GM12801 (cell line): ENCODE data around the gene TOR1A.

Experiments
- TF ChIP-seq, protein P1 (sequence below): IDR thresholded peaks from one replicate; pipeline ENCODE4 v1.5.1; 2011; ENCODE audit warnings: control low read depth; ENCODE audit not compliant: insufficient read length; ENCODE audit errors: extremely low read depth

TOR1A gene

DNA sequence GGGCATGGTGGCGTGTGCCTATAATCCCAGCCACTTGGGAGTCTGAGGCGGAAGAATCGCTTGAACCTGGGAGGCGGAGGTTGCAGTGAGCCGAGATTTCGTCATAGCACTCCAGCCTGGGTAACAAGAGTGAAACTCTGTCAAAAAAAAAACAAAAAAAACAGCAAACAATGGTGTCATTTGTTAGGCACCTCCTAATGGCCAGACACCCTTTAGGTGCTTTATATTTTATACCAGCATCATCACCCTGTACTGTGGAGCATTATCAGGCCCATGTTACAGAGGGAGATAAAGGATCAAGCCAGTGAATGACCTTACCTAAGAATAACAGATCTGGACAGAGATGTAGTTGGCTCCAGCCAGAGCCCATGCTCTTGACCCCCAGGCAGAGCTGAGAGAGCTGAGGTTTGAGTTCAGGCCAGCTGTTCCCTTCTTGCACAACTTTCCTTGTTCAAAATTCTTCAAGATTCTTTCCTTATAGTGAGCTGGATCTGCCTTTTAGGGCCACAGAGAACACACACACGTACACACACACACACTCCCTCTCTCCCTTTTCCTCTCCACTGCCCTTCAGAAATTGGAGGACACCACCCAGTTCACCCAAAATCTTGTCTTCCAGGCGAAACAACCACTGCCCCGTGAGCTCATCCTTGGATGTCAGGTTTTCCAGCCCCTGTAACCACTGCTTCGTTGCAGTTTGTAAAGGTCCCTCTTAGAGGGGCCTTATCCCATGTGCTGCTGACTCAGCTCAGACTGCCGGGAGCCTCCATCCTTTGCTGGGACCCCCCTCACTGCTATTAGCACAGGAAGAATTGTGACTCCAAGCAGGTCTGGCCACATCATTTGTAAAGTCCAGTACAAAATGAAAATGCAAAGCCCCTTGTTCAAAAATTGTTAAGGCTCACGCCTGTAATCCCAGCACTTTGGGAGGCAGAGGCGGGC lies 60.7 kb downstream of the TOR1A start:
- TF ChIP-seq, protein P1, sequence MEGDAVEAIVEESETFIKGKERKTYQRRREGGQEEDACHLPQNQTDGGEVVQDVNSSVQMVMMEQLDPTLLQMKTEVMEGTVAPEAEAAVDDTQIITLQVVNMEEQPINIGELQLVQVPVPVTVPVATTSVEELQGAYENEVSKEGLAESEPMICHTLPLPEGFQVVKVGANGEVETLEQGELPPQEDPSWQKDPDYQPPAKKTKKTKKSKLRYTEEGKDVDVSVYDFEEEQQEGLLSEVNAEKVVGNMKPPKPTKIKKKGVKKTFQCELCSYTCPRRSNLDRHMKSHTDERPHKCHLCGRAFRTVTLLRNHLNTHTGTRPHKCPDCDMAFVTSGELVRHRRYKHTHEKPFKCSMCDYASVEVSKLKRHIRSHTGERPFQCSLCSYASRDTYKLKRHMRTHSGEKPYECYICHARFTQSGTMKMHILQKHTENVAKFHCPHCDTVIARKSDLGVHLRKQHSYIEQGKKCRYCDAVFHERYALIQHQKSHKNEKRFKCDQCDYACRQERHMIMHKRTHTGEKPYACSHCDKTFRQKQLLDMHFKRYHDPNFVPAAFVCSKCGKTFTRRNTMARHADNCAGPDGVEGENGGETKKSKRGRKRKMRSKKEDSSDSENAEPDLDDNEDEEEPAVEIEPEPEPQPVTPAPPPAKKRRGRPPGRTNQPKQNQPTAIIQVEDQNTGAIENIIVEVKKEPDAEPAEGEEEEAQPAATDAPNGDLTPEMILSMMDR, result no peak
